Stimulated activated CD4-positive, alpha-beta T cell treated with anti-CD3 and anti-CD28 coated beads, Interleukin-15, amount 100 ng/mL, for 1 hour (primary cell): ENCODE measurements around the gene TMEM239.
"Not testable (repeated sequence)": the region's sequence is repeated elsewhere in the genome, so short reads cannot be mapped to it uniquely, and the experiment has no call there.

ENCODE experiments used
- DNase-seq, 2 donors: peaks; one replicate each; pipeline ENCODE4 v3.0.0-alpha.2; 2020; ENCODE audit warnings: low read depth in 1 of 2, low spot score in 1 of 2

The TMEM239 gene

DNA sequence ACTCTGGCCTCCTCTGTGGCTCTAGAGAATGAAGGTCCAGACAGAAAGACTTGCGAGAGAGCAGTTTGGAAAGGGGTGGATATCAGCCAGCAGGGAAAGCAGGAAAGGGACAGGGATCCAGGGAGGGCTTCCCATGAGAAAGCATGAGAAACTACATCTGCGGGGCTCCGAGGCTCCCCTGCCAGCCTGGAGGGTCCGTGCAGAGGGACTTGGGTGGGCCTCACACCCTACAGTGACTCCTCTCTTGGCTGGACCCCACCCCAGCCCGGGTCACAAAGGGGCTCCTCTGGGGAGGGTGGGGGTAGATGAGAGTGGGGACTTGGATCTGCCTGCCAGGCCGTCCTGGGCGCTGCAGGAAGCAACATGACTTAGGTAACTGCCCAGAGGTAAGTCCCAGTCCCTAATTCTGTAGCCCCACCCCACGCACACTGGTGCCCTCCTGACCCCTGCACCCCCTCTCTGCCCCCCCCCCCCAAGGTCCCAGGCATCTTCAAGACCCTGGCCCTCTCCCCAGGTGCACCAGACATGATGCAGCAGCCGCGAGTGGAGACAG is at the start of gene TMEM239:
TSS of gene TMEM239 (plus strand) at position 335 of the 553 bp plus-strand sequence. CDS start at position 526, 191 bp downstream.
- DNase-seq: no peak

DNA sequence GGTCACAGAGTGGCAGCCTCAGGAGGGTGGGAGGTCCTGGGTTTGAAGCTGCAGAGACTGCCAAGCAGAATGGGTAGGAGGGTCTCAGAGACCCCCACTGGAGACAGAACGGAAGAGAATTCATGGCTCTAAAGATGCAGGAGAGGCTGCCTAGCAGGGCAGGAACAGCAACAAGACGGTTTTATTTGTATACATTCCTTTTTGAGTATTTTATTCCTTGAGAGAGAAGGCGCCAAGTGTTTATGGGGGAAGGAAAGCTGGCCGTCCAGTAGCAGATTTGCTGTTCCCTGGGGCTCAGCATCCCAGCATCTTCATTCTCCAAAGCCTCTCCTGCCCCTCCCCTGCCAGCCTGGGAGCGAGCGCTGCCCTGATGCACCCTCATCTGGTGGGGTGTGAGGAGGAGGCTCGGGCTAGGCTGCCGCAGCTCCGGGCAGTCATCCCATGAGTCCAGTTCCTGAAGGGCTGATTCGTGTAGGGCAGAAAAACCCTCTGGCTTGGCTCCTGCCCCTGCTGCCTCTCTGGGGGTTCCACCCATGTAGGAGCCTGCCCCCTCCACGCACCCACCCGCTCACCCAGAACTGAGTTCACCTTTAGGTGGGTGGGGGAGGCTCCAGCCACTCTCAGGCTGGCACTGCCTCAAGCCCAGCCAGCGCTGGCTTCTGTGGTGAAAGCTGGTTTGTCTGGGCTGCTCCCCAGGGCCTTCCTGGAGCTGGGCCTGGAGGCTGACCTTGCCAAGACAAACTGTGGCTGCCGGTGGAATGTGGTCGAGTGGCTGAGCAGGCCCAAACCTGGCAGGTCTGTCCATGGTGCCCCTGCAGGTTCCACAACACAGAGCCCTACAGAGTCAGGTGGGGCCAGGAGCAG is 48.2 kb upstream of the TMEM239 start:
- DNase-seq: no peak

DNA sequence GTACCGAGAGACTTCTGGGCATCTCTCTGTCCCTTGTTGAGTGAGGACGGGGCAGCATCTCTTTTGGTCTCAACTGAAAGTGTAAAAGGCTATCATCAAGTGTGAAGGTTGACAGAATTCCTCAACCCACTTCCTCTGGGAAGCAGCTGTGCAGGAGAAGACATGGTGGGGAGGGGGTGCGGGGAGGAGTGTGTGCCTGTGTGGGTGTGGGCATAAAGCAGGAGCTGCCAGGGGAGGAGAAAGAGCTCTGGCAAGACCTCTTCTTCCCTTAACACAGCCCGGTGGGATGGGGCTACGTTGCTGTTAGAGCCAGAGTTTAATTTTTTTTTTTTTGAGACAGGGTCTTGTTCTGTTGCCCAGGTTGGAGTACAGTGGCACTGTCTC is 47.5 kb upstream of the TMEM239 start:
- DNase-seq: no peak

DNA sequence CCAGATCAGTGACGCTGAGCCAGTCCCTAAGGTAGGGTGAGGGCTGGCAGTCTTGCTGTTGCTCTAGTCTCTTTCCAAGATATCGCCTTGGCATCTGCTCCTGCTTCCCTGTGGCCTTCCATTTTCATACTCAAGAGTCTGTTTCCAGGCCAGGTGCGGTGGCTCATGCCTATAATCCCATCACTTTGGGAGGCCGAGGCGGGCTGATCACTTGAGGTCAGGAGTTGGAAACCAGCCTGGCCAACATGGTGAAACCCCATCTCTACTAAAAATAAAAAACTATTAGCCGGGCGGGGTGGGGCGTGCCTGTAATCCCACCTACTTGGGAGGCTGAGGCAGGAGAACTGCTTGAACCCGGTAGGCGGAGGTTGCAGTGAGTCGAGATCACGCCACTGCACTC is 46.1 kb upstream of the TMEM239 start:
- not testable (repeated sequence) for DNase-seq

DNA sequence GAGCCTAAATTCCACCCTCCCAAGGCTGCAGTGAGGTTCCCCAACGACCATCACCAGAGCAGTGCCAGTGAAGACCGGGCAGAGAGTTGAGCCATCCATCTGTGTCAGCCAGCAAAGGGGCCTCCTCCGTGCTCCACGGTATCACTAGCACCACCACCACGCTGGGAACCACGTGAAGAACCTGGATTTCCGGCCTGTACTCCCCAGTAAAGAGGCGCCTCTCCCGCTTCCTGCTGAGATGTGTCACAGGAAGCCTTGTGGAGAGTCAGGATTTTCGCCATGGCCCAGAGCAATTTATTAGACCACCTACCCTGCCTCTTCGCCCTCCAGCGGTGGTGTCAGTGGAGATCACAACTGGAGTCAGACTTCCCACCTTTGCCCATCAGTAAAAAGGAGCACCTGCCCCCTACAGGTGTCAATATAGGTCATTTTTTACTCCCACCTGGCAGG is 44.5 kb upstream of the TMEM239 start:
- DNase-seq: no peak

DNA sequence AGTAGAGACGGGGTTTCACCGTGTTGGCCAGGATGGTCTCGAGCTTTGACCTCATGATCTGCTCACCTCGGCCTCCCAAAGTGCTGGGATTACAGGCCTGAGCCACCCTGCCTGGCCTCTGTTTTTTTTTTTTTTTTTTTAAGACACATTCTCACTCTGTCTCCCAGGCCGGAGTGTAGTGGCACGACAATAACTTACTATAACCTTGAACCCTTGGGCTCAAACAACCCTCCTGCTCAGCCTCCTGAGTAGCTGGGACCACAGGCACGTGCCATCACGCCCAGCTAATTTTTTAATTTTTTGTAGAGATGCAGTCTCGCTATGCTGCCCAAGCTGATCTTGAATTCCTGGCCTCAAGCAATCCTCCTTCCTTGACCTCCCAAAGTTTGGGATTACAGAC is 42.4 kb upstream of the TMEM239 start:
- no peak for DNase-seq

DNA sequence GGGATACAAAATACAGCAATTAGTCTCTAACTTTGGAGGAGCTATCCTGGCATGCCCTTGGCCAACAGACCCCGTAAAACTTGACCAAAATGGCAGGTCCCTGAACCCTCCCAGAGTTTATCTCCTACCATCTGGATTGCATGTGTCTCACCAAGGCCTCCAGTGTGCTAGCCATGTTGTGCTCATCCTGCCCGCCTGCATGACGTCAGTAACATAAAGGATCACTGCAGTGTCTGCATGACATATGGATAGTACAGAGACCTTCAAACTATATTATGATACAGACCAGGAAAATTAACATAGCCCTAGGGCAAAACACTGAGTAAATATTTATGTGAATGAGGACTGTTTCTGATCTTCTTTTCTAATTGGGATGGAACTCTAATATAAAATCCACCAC is 41.0 kb upstream of the TMEM239 start:
- DNase-seq: no peak

DNA sequence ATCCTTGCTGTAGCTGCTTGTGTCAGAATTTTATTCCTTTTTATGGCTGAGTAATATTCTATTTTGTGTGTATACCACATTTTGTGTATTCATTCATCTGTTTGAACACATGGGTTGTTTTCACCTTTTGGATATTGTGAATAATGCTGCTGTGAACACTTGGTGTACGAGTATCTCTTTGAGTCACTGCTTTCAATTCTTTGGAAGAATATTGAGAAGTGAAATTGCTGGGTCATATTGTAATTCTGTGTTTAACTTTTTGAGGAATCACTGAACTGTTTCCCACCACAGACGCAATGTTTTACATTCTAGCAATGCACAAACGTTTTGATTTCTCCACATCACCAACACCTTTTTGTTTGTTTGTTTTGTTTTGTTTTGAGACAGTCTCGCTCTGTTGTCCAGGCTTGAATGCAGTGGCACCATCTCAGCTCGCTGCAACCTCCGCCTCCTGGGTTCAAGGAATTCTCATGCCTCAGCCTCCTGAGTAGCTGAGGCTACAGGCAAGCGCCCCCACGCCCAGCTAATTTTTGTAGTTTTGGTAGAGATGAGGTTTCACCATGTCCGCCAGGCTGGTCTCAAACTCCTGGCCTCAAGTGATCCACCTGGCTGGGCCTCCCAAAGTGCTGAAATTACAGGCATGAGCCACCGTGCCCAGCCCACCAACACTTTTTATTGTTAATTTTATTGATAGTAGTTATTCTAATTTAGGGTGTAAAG is 37.4 kb upstream of the TMEM239 start:
- DNase-seq: no peak

DNA sequence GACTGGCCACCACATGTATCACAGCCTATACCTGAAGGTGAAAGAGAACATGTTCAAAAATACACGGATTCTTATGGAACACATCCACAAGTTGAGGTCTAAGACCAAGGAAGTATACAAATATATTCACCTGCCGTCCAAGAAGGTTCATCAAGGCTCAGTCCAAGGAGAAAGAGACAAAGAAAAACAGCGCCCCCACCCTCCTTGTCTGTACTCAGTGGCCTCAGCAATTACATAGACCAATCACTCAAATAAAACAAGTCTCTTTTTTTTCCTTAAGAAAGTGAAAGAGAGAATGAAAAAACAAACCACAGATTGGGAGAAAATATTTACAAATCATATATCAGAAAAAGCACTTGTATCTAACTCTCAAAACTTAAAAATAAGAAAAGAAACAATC is 35.2 kb upstream of the TMEM239 start:
- no peak for DNase-seq

DNA sequence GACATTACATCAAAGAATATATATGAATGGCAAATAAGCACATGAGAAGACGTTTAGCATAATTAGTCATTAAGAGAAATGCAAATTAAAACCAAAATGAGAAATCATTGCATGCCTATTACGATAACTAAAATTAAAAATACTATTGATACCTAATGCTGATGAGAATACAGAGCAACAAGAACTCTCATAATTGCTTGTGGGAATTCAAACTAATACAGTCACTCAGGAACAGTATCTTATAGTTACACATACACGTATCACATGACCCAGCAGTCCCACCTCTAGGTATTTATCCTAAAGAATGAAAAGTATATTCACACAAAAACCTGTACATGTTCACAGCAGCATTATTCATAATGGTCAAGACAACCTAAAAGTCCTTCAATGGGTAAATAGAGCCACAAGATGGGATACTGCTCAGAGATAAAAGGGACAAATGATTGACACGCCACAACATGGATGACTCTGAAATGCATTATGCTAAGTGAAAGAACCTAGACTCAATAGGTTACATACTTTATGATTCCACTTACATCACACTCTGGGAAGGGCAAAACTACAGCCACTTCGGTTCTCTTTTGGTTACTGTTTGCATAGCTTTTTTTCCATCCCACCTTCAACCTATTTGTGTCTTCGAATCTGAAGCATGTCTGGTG is 32.1 kb upstream of the TMEM239 start:
- DNase-seq: no peak

DNA sequence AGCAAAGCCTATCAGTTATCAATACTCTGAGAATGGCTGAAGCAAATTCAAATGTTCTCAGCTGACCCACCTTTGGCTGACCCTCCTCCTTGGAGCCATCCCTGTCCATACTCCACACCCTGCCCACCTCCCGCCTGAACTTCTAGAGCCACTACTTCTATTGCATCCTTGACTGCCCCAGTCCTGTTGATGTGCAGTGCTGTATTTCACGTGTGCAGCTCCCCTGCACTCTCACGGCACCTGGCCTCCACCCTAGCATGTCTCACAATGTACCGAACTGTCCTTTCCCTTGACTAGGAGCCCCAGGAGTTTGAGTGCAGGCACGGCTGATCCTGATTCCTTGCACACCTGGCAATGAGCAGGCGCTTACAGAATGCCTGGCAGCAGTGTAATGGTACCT is 22.7 kb upstream of the TMEM239 start:
- DNase-seq: no peak

DNA sequence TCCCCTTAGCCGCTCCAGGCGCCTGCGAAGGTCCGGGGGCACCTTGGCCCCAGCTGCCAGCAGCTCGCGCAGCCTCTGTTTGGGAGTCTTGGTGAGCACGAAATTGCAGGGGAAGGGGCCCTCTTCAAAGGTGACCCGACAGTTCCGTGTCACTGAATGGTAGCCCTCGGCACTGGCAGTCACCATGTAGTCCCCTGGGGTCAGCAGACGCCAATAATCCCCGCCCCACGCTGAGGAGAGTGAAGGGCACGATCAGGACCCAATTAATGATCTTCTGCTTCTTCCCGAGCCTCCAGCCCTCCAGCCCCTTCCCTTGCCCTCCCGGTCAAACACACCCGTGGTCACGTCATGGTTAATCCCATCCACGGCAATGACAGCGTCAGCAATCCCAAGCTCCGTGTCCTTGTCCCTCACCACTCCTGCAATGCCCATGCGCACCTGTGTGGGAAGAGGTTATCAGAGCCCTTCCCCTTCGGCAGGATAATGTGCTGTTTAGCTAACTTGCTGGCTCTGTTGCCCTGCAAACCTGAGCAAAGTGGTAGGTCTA is 21.9 kb upstream of the TMEM239 start:
- no peak for DNase-seq

DNA sequence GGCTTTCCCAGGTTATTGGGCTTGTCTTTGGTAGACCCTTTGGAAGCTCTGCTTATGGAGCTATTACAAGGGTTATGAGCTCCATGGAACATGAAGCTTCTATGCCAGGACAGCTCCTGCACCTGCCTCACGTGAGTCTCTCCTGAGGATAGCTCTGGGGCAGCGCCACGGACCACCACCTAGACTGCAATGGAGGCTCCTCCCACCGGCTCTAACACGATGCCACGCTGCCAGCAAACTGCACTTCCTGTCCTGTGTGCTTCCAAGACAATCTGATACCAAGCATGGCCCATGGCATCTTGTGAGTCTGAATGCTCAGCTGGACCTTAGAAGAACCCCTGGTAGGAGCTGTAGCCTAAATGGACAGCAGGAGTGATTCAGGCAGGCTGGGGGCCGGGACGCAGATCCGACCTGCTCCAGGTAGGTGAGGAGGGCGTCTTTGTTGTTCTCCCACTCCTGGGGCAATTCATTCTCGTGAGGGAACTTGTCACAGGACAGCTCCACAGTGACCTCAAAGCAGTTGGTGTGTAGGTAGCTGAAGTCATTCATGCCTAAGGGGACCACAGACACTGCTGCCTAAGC is 21.2 kb upstream of the TMEM239 start:
- DNase-seq: no peak

DNA sequence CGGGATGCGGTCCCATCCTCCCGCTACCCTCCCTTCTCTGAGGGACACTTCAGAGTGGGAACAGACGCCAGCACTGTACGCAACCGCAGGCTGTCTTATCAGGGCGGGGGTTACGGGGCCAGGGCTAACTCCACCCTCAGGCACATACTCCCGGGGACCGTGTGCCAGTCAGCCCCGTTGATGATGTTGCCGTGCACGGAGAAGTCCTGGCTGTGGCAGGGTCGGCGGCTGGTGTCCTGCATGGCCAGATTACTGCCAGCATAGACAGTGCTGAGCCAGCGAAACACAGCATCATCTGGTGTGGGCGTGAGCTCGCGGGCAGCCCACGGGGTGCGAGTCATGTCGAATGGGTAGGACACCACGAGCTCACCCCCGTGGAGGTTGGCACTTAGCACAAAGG is 20.7 kb upstream of the TMEM239 start:
- DNase-seq: no peak

DNA sequence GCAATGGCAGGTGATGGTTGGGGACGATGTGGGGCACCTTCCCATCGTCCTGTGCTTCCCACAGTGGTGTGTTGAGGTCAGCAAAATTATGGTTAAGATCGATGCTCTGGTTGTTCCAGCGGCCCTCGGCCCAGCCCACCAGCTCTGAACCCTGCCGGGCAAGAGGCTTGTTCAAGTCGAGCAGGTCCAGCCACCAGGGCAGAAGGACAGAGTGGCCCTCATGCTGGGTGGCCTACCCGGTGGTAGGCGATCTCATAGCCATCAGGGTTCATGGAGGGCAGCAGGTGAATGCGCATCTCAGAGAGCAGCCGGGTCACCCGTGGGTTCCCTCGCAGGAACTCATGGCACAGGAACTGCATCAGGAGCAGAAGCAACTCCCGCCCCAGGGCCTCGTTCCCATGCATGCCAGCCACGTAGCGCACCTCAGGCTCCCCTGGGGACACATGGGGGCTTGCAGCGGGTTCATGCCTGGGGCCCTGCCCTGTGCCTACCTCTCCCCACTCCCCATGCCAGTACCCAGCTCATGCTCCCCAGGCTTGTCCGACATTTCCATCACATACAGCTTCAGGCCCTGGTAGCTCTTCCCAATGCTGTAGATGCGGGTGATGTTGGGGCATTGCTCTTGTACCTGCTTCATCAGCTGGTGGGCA is 20.0 kb upstream of the TMEM239 start:
- DNase-seq: no peak

DNA sequence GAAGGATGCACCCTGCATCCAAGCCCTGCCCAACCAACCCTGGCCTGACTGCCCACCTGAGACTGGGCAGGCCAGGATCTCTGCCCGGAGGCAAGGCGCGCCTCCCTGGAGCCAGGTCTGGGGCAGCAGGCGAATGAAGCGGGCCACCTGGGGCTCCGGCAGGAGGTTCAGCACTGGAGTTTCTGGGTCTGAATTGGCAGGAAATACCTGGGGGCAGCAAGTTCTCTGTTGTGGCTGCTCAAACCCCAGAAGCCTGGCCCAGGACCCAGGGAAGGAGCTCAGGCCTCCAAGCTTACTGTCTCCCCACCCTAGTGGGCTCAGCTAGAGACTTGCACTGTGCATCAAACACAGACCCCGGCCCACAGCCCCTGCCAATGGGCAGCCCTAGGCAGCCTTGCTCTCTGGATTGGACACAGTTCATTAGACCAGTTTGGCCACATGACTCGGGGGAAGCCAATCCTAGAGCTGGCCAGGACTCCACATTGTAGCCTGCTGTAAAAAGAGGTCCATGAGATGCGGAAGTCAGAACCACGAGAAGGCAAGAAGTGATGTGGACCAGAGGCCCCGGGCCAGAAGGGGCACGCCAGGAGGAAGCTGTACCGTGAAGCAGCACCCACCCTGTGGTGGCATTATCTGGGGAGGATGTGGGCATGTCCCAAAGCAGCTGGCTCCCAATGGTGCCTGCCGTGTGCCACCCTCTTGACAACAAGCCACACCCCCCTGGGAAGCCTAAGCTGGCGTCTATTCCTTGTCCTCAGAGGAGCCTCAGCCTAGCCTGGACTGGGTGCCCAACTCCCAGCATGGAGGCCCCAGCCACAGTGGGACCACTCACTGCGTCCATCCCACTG is 18.8 kb upstream of the TMEM239 start:
- no peak for DNase-seq

DNA sequence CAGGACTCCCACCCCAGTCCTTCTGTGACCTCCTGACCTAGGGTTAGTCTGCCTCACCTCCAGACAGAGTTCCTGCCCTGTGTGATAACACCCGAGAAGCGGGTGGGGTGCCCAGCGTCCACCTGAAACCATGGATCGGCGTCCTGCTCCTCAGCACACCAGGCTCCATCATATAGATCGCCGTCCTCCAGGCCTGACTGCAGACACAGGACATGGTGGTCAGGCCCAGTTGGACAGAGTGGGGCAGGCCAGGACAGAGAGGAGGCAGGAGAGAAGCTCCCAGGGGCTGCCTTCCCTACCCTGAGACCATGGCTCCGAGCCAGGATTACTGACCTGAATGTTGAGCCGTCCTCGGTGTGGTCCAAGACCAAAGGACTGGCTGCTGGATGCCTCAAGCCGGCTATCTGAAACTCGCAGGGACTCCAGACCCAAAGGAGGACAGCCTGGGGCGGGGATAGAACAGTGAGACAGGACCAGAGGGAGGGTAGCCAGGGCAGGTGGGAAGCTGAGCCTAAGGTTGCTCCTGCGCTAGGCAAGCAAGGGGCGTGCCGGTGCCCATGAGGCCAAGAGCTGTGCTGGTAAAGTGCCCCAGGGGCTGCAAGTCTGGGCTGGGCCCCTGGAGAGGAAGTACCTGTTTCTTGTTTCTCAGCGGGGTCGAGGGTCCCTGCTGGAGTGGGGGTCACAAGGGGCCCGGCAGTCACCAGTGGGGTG is 17.9 kb upstream of the TMEM239 start:
- no peak for DNase-seq

DNA sequence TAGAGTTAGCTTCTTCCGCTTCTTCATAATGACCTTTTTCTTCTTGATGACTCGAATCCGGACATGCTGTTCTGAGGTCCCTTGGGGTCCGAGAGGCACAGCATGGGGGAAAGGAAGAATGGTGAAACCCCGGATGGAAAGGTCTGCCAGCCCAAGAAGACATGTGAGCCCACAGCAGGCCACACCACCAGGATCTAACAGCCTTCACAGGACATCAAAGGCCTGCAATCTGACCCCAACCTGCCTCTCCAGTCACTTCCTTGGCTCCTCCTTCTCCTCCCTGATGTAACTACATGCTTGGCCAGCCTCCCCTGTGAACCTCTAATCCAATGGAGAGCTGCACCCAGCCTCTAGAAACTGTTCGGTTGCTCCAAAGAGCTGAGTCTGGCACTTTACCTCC is 17.4 kb upstream of the TMEM239 start:
- no peak for DNase-seq

DNA sequence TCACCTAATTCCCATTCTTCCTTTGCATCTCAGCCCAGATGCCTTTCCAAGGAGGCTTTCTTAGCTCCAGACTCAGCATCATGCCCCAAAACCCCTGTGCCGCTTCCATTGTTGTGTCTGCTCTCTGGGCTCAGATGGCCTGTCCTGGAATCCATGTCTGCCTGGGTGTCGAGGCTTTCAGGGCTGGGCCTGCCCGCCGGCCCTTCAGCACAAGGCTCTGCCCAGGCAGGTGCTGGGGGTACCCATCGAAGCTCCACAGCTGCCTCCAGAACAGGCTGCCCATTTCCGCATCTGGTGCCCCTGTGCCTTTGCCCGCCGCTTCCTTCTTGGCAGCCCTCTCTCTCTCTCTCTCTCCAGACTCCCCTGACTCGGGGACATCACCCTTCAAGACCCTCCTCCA is 16.9 kb upstream of the TMEM239 start:
- DNase-seq: no peak
